GM19463 (cell line): ENCODE data around the gene ORMDL2.

Experiments
- ATAC-seq: cut with Tn5 transposase; IDR thresholded peaks from one replicate; pipeline ENCODE4 v1.9.1; 2021; ENCODE audit warnings: mild to moderate bottlenecking, moderate library complexity; ENCODE audit not compliant: unreplicated experiment

The ORMDL2 gene

GRCh38 chr12:55817345-55818139, at the start of gene ORMDL2, which contains the start of gene SARNP:
TSS of gene ORMDL2 (plus strand) at chr12:55818041. CDS start at chr12:55819000, 959 bp downstream.
TSS of gene SARNP (minus strand) at chr12:55817724. CDS start at chr12:55817701, 23 bp downstream.
- peak; percentile 97 for ATAC-seq

GRCh38 chr12:55771736-55772135, 46.1 kb upstream of the ORMDL2 start:
- ATAC-seq = no peak

- ATAC-seq = no peak
Observed at GRCh38 chr12:55777856-55778255, 40.0 kb upstream of the ORMDL2 start.

- no peak for ATAC-seq
Observed at GRCh38 chr12:55780685-55781084, 37.2 kb upstream of the ORMDL2 start.

GRCh38 chr12:55788546-55788945, 29.3 kb upstream of the ORMDL2 start:
- no peak for ATAC-seq

GRCh38 chr12:55789171-55789570, 28.7 kb upstream of the ORMDL2 start:
- ATAC-seq = no peak

- ATAC-seq = no peak
Observed at GRCh38 chr12:55789893-55790292, 27.9 kb upstream of the ORMDL2 start.

- ATAC-seq = no peak
Observed at GRCh38 chr12:55795950-55796349, 21.9 kb upstream of the ORMDL2 start.

- ATAC-seq = no peak
Observed at GRCh38 chr12:55797068-55797467, 20.8 kb upstream of the ORMDL2 start.

- ATAC-seq = no peak
Observed at GRCh38 chr12:55797550-55797949, 20.3 kb upstream of the ORMDL2 start.

GRCh38 chr12:55806982-55807381, 10.9 kb upstream of the ORMDL2 start:
- no peak for ATAC-seq

- ATAC-seq = no peak
Observed at GRCh38 chr12:55809274-55809673, 8.6 kb upstream of the ORMDL2 start.

- ATAC-seq = no peak
Observed at GRCh38 chr12:55812088-55812487, 5.8 kb upstream of the ORMDL2 start.

- no peak for ATAC-seq
Observed at GRCh38 chr12:55814257-55814656, 3.6 kb upstream of the ORMDL2 start.

GRCh38 chr12:55815473-55815872, 2.4 kb upstream of the ORMDL2 start:
- ATAC-seq = no peak

- no peak for ATAC-seq
Observed at GRCh38 chr12:55816881-55817344, 928 bp upstream of the ORMDL2 start.

- peak; percentile 24 for ATAC-seq
Observed at GRCh38 chr12:55818140-55818728, 393 bp downstream of the ORMDL2 start.

- ATAC-seq = no peak
Observed at GRCh38 chr12:55818886-55819285, 1.0 kb downstream of the ORMDL2 start.

- no peak for ATAC-seq
Observed at GRCh38 chr12:55820679-55821078, 2.8 kb downstream of the ORMDL2 start.

- no peak for ATAC-seq
Observed at GRCh38 chr12:55822228-55822627, 4.4 kb downstream of the ORMDL2 start.

- ATAC-seq = no peak
Observed at GRCh38 chr12:55823419-55823818, 5.6 kb downstream of the ORMDL2 start.

- ATAC-seq = no peak
Observed at GRCh38 chr12:55824726-55825125, 6.9 kb downstream of the ORMDL2 start.
